Measurements from ENCODE around the gene DUOXA1.
"Not testable (repeated sequence)": the region's sequence is repeated elsewhere in the genome, so short reads cannot be mapped to it uniquely, and the experiment has no call there.

DUOXA1 gene

GRCh38 chr15:45107941-45108630 lies 21.6 kb downstream of the DUOXA1 start:
- Histone ChIP-seq H3K9me3 (ENCODE audit: control insufficient read depth, low read length) (no peaks in the 10 kb centered on the region), H3K36me3 (ENCODE audit: control insufficient read depth, insufficient read depth, low read length, severe bottlenecking) (no peaks in the 10 kb centered on the region), H3K27me3 (replicated peaks; ENCODE audit: control insufficient read depth, insufficient read depth, low read length) (peaks cover 61% of the 10 kb centered on the region), H3K4me1 (ENCODE audit: control insufficient read depth, insufficient read depth, low read length) (peaks cover 4% of the 10 kb centered on the region), H3K4me3 (ENCODE audit: low read length) (no peak overlapping the region), H3K9ac (ENCODE audit: low read length) (no peak overlapping the region)
- DNase-seq (ENCODE audit: low read depth), result no peak

GRCh38 chr15:45106002-45106790 lies 23.5 kb downstream of the DUOXA1 start:
- Histone ChIP-seq H3K9ac (ENCODE audit: low read length) (no peak overlapping the region), H3K4me3 (ENCODE audit: low read length) (no peak overlapping the region), H3K36me3 (ENCODE audit: control insufficient read depth, insufficient read depth, low read length, severe bottlenecking) (no peaks in the 10 kb centered on the region), H3K27me3 (replicated peaks; ENCODE audit: control insufficient read depth, insufficient read depth, low read length) (peaks cover 58% of the 10 kb centered on the region), H3K9me3 (ENCODE audit: control insufficient read depth, low read length) (no peaks in the 10 kb centered on the region), H3K4me1 (ENCODE audit: control insufficient read depth, insufficient read depth, low read length) (no peaks in the 10 kb centered on the region)
- DNase-seq (ENCODE audit: low read depth), result no peak

DNA sequence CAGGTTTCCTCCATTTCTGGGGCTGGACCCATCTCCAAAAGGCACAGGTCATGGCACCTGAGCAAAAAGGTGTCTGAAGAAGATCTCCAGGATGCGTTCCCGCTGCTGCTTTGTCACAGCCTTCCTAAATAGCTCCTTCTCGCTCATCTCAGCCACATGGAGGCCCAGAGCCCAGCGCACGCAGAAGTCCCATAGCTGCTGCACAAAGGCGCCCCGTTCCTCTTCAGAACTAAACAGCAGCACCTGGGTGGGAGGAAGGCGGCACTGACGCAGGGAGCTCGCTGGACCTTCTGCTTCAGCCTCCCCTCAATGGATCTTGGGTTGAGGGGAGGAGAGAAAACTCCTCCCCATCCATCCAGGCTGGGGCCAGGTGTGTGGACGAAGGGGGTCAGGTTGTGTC lies 24.1 kb downstream of the DUOXA1 start:
- peaks cover 59% of the 10 kb centered on the region for H3K27me3 ChIP-seq (replicated peaks; ENCODE audit: control insufficient read depth, insufficient read depth, low read length)
- DNase-seq (ENCODE audit: low read depth), result no peak
- H3K36me3 ChIP-seq (ENCODE audit: control insufficient read depth, insufficient read depth, low read length, severe bottlenecking), result no peaks in the 10 kb centered on the region
- no peaks in the 10 kb centered on the region for H3K9me3 ChIP-seq (ENCODE audit: control insufficient read depth, low read length)
- no peak overlapping the region for H3K4me3 ChIP-seq (ENCODE audit: low read length)
- no peaks in the 10 kb centered on the region for H3K4me1 ChIP-seq (ENCODE audit: control insufficient read depth, insufficient read depth, low read length)
- H3K9ac ChIP-seq (ENCODE audit: low read length), result no peak overlapping the region

DNA sequence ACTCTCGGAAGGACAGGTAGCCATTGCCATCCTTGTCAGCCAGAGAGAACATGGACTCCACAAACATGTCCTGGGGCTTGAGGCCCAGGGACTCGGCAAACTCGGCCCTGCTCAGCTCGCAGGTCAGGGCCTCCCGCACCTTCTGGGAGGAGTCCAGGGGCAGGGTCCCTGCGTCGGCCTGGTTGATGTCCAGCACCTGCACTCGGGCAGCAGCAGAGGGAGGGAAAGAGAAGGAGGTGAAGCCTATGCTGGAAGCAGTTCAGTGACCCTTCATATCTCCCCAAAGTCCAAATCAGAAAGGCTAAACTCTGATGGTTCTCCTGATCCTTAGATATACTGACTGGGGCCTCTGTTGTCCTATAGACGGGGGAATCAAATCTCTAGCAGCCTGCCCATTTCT lies 25.5 kb downstream of the DUOXA1 start:
- not testable (repeated sequence) for DNase-seq (ENCODE audit: low read depth); H3K36me3 ChIP-seq (ENCODE audit: control insufficient read depth, insufficient read depth, low read length, severe bottlenecking); H3K4me1 ChIP-seq (ENCODE audit: control insufficient read depth, insufficient read depth, low read length); H3K9ac ChIP-seq (ENCODE audit: low read length); H3K9me3 ChIP-seq (ENCODE audit: control insufficient read depth, low read length); H3K4me3 ChIP-seq (ENCODE audit: low read length)
- H3K27me3 ChIP-seq (replicated peaks; ENCODE audit: control insufficient read depth, insufficient read depth, low read length), result peaks cover 57% of the 10 kb centered on the region

DNA sequence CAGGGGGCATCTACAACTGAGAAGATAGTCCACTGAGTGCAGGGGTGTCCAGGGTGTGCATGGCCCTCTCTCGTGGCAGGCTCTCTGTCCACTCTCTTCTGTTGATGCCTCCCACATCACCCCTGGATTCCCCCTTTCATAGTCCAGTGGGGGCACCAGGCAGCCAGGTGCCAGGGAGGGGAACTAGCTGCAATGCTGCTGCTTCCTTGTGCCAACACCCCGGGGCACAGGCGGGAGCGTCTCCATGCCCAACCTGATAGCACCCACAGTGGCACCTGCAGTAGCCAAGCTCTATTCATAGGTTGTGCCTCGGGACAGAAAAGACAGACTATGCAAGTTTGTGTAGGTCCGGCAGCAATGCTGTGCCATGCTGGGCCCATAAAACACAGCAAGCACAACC lies 27.5 kb downstream of the DUOXA1 start:
- Histone ChIP-seq H3K36me3 (ENCODE audit: control insufficient read depth, insufficient read depth, low read length, severe bottlenecking) (no peaks in the 10 kb centered on the region), H3K27me3 (replicated peaks; ENCODE audit: control insufficient read depth, insufficient read depth, low read length) (peaks cover 61% of the 10 kb centered on the region), H3K4me3 (ENCODE audit: low read length) (no peak overlapping the region), H3K9me3 (ENCODE audit: control insufficient read depth, low read length) (no peaks in the 10 kb centered on the region), H3K9ac (ENCODE audit: low read length) (no peak overlapping the region), H3K4me1 (ENCODE audit: control insufficient read depth, insufficient read depth, low read length) (no peaks in the 10 kb centered on the region)
- no peak for DNase-seq (ENCODE audit: low read depth)

GRCh38 chr15:45101749-45102148 lies 27.9 kb downstream of the DUOXA1 start:
- no peak overlapping the region for H3K9ac ChIP-seq (ENCODE audit: low read length)
- no peaks in the 10 kb centered on the region for H3K9me3 ChIP-seq (ENCODE audit: control insufficient read depth, low read length)
- no peak for DNase-seq (ENCODE audit: low read depth)
- peaks cover 57% of the 10 kb centered on the region for H3K27me3 ChIP-seq (replicated peaks; ENCODE audit: control insufficient read depth, insufficient read depth, low read length)
- H3K36me3 ChIP-seq (ENCODE audit: control insufficient read depth, insufficient read depth, low read length, severe bottlenecking), result no peaks in the 10 kb centered on the region
- H3K4me3 ChIP-seq (ENCODE audit: low read length), result no peak overlapping the region
- H3K4me1 ChIP-seq (ENCODE audit: control insufficient read depth, insufficient read depth, low read length), result no peaks in the 10 kb centered on the region

DNA sequence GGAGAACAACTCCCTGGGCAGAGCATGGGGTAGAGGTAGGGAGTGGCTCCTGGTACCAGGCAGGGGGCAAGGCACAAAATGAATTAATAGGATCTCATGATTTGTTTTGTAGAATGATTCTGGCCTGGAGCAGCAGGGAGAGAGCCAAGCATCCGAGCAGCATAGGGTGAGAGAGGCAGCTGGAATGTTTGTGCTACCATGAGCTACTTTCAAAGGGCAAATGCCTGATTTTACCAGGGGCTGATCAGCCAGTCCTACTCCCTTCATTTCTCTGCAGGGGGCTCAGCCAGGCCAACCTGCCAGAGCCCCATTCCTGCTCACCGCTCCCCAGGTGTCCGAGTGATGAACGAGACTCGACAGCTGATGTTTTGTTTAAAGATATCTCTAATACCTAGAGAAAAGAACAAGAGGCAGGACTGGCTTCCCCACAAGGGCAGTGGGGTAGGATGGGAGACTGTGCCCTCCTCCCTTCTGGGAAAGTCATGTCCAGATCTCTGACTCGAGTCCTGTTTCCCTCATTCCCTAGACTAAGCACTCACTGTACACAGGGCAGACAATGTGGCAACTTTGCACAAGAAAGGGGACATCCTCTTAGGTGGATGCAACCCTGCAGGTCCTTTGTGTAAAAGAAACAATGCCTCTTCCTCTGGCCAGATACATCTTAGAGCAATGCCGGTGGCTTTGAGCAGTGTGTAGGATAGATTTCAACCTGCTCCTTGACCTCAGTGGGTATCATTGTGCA lies 28.6 kb downstream of the DUOXA1 start:
- DNase-seq (ENCODE audit: low read depth), result no peak
- H3K9ac ChIP-seq (ENCODE audit: low read length), result no peak overlapping the region
- H3K4me3 ChIP-seq (ENCODE audit: low read length), result no peak overlapping the region
- no peaks in the 10 kb centered on the region for H3K36me3 ChIP-seq (ENCODE audit: control insufficient read depth, insufficient read depth, low read length, severe bottlenecking)
- H3K4me1 ChIP-seq (ENCODE audit: control insufficient read depth, insufficient read depth, low read length), result no peaks in the 10 kb centered on the region
- peaks cover 53% of the 10 kb centered on the region for H3K27me3 ChIP-seq (replicated peaks; ENCODE audit: control insufficient read depth, insufficient read depth, low read length)
- no peaks in the 10 kb centered on the region for H3K9me3 ChIP-seq (ENCODE audit: control insufficient read depth, low read length)

- no peak for DNase-seq (ENCODE audit: low read depth)
- Histone ChIP-seq H3K4me3 (ENCODE audit: low read length) (no peak overlapping the region), H3K9me3 (ENCODE audit: control insufficient read depth, low read length) (no peaks in the 10 kb centered on the region), H3K36me3 (ENCODE audit: control insufficient read depth, insufficient read depth, low read length, severe bottlenecking) (no peaks in the 10 kb centered on the region), H3K9ac (ENCODE audit: low read length) (no peak overlapping the region), H3K27me3 (replicated peaks; ENCODE audit: control insufficient read depth, insufficient read depth, low read length) (peaks cover 62% of the 10 kb centered on the region), H3K4me1 (ENCODE audit: control insufficient read depth, insufficient read depth, low read length) (no peaks in the 10 kb centered on the region)
Observed at GRCh38 chr15:45099549-45100165, 30.0 kb downstream of the DUOXA1 start.

DNA sequence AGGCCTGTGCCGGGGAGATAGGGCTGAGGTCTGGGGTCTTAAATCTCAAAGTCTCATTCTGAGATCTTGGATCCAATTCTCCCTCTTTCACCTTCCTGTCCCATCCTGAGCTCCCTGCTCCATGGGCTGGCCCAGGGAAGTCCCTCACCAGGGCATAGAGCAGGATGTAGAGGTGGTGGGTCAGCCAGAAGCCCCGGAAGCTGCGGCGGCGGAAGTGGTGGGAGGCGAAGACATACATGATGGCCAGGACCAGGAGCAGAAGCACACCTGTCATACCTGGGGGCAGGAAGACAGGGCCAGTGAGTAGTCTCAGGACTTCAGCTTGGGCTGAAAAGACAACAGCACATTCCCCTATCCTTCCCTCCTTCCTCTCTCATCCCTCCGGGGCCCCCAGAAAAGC lies 32.2 kb downstream of the DUOXA1 start:
- DNase-seq (ENCODE audit: low read depth), result no peak
- H3K4me1 ChIP-seq (ENCODE audit: control insufficient read depth, insufficient read depth, low read length), result no peaks in the 10 kb centered on the region

DNA sequence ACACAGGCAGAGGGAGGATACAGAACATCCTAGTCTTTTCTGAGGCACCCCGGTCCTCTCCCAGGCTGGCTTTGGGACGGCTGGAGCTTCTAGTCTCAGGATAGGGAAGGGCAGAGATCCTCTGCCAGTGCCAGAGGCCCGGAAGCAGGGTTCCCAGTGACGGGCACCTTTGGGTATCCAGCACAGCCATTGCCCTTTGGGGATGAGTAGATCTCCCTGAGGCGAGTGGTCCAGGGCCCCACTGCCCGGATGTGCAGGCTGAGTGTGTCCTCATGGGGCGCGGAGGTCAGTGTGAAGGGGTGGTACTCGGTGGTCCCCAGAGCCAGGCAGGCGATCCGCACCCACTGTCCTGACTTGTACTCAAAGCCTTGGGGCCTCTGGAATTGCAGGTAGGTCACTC lies 34.0 kb downstream of the DUOXA1 start:
- peaks cover 52% of the 10 kb centered on the region for H3K27me3 ChIP-seq (replicated peaks; ENCODE audit: control insufficient read depth, insufficient read depth, low read length)
- peaks cover 3% of the 10 kb centered on the region for H3K9me3 ChIP-seq (ENCODE audit: control insufficient read depth, low read length)
- H3K9ac ChIP-seq (ENCODE audit: low read length), result no peak overlapping the region
- no peak for DNase-seq (ENCODE audit: low read depth)
- peaks cover 14% of the 10 kb centered on the region for H3K4me1 ChIP-seq (ENCODE audit: control insufficient read depth, insufficient read depth, low read length)
- H3K4me3 ChIP-seq (ENCODE audit: low read length), result no peak overlapping the region
- no peaks in the 10 kb centered on the region for H3K36me3 ChIP-seq (ENCODE audit: control insufficient read depth, insufficient read depth, low read length, severe bottlenecking)

More for the DNA sequence above, 32.2 kb downstream of the DUOXA1 start:
- Histone ChIP-seq H3K27me3 (replicated peaks; ENCODE audit: control insufficient read depth, insufficient read depth, low read length) (peaks cover 62% of the 10 kb centered on the region), H3K9me3 (ENCODE audit: control insufficient read depth, low read length) (peaks cover 2% of the 10 kb centered on the region), H3K4me3 (ENCODE audit: low read length) (no peak overlapping the region), H3K36me3 (ENCODE audit: control insufficient read depth, insufficient read depth, low read length, severe bottlenecking) (no peaks in the 10 kb centered on the region), H3K9ac (ENCODE audit: low read length) (no peak overlapping the region)

DNA sequence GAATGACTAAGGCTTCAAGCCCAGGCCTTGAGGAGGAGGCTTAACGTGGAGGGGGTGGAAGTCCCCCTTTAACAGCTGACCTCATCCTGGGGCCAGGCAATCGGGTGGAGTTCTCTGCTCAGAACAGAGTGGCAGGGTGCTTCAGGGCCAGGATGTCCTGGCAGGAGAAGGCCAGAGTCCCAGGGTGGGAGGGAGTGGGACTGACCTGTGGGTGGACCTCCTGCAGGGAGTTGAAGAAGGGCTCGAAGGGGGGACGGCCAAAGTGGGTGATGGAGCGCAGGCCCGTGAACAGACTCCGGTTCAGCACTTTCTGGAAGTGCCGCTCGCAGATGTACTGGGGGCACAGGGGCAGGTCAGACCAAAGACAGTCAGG lies 35.3 kb downstream of the DUOXA1 start:
- Histone ChIP-seq H3K4me3 (ENCODE audit: low read length) (no peak overlapping the region), H3K9ac (ENCODE audit: low read length) (no peak overlapping the region), H3K9me3 (ENCODE audit: control insufficient read depth, low read length) (peaks cover 3% of the 10 kb centered on the region), H3K27me3 (replicated peaks; ENCODE audit: control insufficient read depth, insufficient read depth, low read length) (peaks cover 42% of the 10 kb centered on the region), H3K36me3 (ENCODE audit: control insufficient read depth, insufficient read depth, low read length, severe bottlenecking) (no peaks in the 10 kb centered on the region), H3K4me1 (ENCODE audit: control insufficient read depth, insufficient read depth, low read length) (peaks cover 14% of the 10 kb centered on the region)
- no peak for DNase-seq (ENCODE audit: low read depth)

All from adipocyte (in vitro differentiated cells).